Measurements from ENCODE around the gene PTAFR.

DNA sequence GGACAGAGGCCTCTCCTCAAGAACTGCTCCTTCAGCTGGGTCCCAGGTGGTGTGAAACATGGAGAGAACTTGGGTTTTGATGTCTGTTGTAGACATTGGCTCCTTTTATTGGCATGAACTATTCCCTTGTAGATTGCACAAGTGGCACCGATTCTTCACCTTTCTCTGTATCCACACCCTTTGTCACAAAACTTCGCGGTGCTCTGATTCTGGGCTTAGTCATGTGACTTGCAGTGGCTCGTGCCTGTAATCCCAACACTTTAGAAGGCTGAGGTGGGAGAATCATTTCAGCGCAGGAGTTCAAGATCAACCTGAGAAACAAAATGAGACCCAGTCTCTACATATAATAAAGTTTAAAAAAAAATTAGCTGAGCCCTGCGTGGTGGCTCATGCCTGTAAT is 45.6 kb downstream of the PTAFR start:
- no peak for TF ChIP-seq EZH2 (IDR thresholded peaks at IDR 0.05; ENCODE audit: borderline replicate concordance, low read depth, low read length, poor library complexity, severe bottlenecking)
- TF ChIP-seq, protein P1, sequence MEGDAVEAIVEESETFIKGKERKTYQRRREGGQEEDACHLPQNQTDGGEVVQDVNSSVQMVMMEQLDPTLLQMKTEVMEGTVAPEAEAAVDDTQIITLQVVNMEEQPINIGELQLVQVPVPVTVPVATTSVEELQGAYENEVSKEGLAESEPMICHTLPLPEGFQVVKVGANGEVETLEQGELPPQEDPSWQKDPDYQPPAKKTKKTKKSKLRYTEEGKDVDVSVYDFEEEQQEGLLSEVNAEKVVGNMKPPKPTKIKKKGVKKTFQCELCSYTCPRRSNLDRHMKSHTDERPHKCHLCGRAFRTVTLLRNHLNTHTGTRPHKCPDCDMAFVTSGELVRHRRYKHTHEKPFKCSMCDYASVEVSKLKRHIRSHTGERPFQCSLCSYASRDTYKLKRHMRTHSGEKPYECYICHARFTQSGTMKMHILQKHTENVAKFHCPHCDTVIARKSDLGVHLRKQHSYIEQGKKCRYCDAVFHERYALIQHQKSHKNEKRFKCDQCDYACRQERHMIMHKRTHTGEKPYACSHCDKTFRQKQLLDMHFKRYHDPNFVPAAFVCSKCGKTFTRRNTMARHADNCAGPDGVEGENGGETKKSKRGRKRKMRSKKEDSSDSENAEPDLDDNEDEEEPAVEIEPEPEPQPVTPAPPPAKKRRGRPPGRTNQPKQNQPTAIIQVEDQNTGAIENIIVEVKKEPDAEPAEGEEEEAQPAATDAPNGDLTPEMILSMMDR (conservative IDR thresholded peaks at IDR 0.05; ENCODE audit: low read depth, low read length) = no peak
